Neural cell (in vitro differentiated cells): Measurements from ENCODE around the gene PPIF.

Experiments
- EZH2 ChIP-seq: fragments of 200-600, 300-800 bp; shearing (Covaris generic), sonication (generic); IDR thresholded peaks from 2 replicates; pipeline ENCODE4 v1.6.1; 2014; ENCODE audit warnings: antibody characterized with exemption, low read length, borderline replicate concordance, mild to moderate bottlenecking; ENCODE audit not compliant: insufficient read depth, poor library complexity, severe bottlenecking
- MXI1 ChIP-seq: fragments of 450-650 bp; conservative IDR thresholded peaks from 2 replicates; pipeline ENCODE4 v1.6.1; 2014; ENCODE audit warnings: antibody characterized with exemption, mild to moderate bottlenecking; ENCODE audit not compliant: poor library complexity, severe bottlenecking
- TF ChIP-seq, protein P1 (sequence below): fragments of 450-650 bp; IDR thresholded peaks from 2 replicates; pipeline ENCODE4 v1.5.1; 2014; ENCODE audit warnings: antibody characterized with exemption, mild to moderate bottlenecking, moderate library complexity; ENCODE audit not compliant: poor library complexity, severe bottlenecking

DNA sequence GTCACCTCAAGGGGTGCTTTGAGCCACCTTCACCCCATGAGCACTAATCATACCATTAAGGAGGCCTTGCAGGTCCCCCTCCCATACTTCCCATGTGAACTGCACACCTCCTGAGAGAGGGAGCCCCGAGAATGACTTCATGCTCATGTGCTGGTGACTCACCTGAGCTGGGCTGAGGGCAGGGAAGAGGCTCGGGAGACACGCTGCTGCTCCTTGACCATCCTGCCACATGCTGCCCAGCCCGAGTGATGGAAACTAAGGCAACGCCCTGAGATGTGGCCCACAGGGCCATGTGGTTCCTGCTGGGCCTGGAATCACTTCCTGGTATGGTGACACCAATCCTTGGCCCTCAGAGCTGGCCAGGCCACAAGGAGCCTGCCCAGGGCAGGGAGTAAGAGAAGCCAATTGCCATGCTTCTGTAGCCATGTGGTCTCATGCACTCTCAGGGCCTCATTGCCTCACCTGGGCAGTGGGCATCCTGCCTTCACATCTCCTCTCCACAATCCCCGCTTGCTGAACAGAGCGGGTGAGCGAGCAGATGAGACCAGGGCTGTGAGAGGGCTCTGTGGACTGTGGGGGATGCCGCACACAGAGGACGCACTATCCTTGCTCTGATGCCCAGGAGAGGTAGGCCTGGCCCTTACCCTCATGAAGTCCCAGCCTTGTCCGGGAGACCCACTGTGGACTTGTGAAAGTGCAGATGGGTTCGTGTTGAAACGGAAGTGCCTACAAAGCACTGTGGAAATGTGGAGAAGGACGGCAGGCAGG lies 18.3 kb upstream of the PPIF start:
- TF ChIP-seq EZH2 (no peak), MXI1 (no peak)
- TF ChIP-seq, protein P1, sequence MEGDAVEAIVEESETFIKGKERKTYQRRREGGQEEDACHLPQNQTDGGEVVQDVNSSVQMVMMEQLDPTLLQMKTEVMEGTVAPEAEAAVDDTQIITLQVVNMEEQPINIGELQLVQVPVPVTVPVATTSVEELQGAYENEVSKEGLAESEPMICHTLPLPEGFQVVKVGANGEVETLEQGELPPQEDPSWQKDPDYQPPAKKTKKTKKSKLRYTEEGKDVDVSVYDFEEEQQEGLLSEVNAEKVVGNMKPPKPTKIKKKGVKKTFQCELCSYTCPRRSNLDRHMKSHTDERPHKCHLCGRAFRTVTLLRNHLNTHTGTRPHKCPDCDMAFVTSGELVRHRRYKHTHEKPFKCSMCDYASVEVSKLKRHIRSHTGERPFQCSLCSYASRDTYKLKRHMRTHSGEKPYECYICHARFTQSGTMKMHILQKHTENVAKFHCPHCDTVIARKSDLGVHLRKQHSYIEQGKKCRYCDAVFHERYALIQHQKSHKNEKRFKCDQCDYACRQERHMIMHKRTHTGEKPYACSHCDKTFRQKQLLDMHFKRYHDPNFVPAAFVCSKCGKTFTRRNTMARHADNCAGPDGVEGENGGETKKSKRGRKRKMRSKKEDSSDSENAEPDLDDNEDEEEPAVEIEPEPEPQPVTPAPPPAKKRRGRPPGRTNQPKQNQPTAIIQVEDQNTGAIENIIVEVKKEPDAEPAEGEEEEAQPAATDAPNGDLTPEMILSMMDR = no peak
